Activated naive CD4-positive, alpha-beta T cell treated with anti-CD3 and anti-CD28 coated beads for 36 hours (primary cell): ENCODE measurements around the gene SPRED3. TPM values are rescaled to one million over a fixed set of nuclear protein-coding genes. Genes with fewer than 3 reads are reported as not detected.
"Not testable (repeated sequence)": the region's sequence is repeated elsewhere in the genome, so short reads cannot be mapped to it uniquely, and the experiment has no call there.

Experiments used
- CTCF ChIA-PET: fragments of 350-600 bp; sonication (Branson Sonifier 250); formaldehyde crosslinking; loops from one replicate; lab custom pipeline; 2021; ENCODE audit warnings: antibody characterized with exemption; lab: Charles Lee
- DNase-seq: peaks from one replicate; pipeline ENCODE4 v3.0.0-alpha.2; 2020
- H3K27ac Mint-ChIP-seq: one replicate; pipeline ENCODE4 v1.8.0; 2021; ENCODE audit warnings: mild to moderate bottlenecking, mixed read lengths
- H3K27me3 Mint-ChIP-seq: one replicate; pipeline ENCODE4 v1.8.0; 2021; ENCODE audit warnings: low read depth, mixed read lengths
- H3K36me3 Mint-ChIP-seq: one replicate; pipeline ENCODE4 v1.8.0; 2021; ENCODE audit warnings: low read depth, mixed read lengths
- H3K4me1 Mint-ChIP-seq: one replicate; pipeline ENCODE4 v1.8.0; 2021; ENCODE audit warnings: low read depth, mixed read lengths
- H3K4me3 Mint-ChIP-seq: one replicate; pipeline ENCODE4 v1.8.0; 2021; ENCODE audit warnings: mild to moderate bottlenecking, moderate library complexity, mixed read lengths
- H3K9me3 Mint-ChIP-seq: one replicate; pipeline ENCODE4 v1.8.0; 2021; ENCODE audit warnings: mixed read lengths
- intact Hi-C: fragments of 100-400 bp; cut with micrococcal nuclease; formaldehyde crosslinking; loops from one replicate; pipeline ENCODE4 v1.15.1; 2023
- total RNA-seq, 2 experiments: library from RNA; stranded (reverse); gene quantifications; one replicate each; pipeline ENCODE4 v1.2.3, GENCODE V29; 2021

SPRED3 gene
- total RNA-seq, 2 experiments from 2014 or later = 1.6 to 1.7 TPM

DNA sequence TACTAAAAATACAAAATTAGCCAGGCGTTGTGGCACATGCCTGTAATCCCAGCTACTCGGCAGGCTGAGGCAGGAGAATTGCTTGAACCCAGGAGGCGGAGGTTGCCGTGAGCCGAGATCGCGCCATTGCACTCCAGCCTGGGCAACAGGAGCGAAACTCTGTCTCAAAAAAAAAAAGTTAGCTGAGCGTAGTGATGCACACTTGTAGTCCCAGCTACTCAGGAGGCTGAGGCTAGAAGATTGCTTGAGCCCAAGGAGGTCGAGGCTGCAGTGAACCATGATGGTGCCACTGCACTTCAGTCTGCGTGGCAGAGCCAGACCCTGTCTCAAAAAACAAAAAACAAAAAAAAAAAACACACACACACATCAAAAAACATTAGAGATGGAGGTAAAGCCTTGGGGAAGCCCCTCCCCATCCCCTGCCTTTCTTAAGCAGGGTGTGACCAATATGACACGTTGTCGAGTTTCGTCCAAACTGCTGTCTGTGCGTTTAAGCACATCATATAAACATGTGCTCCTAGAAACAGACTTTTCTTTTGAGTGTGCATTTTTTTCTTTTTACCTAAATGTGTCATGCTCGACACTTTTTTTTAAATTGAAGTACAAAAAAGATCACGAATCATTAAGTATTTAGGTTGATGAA, 38.7 kb downstream of the SPRED3 start:
- CTCF ChIA-PET = interaction anchor here (0.6 to 2.0 kb wide), 2 partner anchors 24 to 210 kb away, joined by 3 to 6 read pairs; partner anchors contain the start of gene FAM98C
- DNase-seq = peak; percentile 83
- Mint-ChIP-seq H3K27ac (peak overlapping the region; percentile 83), H3K4me1 (peaks cover 31% of the 10 kb centered on the region)
- H3K36me3 Mint-ChIP-seq, H3K9me3 Mint-ChIP-seq, H3K27me3 Mint-ChIP-seq, H3K4me3 Mint-ChIP-seq: not testable (repeated sequence)
- intact Hi-C loops = loop anchor here (2.0 to 5.0 kb wide), 3 partner anchors 24 to 228 kb away; partner anchors contain the start of genes EIF3K, FAM98C and MAP4K1

- peak overlapping the region; percentile 14 for H3K4me3 Mint-ChIP-seq
- peak overlapping the region; percentile 87 for H3K27ac Mint-ChIP-seq
- no peaks in the 10 kb centered on the region for H3K36me3 Mint-ChIP-seq
- intact Hi-C loops = loop anchor here (5.0 kb wide), 1 partner anchor 188 kb away; the partner anchor contains the start of genes EIF3K and MAP4K1
- DNase-seq = peak; percentile 62
- H3K4me1 Mint-ChIP-seq = peaks cover 37% of the 10 kb centered on the region
- CTCF ChIA-PET = interaction anchor here (1.1 kb wide), 1 partner anchor 449 kb away, joined by 3 read pairs; no protein-coding TSS in a partner anchor
- H3K9me3 Mint-ChIP-seq = no peaks in the 10 kb centered on the region
- H3K27me3 Mint-ChIP-seq = peaks cover 8% of the 10 kb centered on the region
Observed at GRCh38 chr19:38429055-38429810, 40.7 kb downstream of the SPRED3 start.

DNA sequence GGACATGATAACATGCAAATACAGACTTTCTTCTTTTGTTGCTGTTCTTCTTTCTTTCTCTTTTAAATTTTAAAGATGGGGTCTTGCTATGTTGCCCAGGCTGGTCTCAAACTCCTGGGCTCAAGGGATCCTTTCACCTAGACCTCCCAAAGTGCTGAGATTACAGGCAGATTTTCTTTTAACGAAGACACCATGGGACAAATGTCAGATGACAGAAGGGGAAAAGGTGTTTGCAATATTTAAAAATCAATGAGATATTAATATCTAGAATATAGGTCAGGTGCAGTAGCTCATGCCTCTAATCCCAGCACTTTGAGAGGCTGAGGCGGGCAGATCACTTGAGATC, 41.3 kb downstream of the SPRED3 start:
- Mint-ChIP-seq H3K27me3 (peaks cover 10% of the 10 kb centered on the region), H3K9me3 (no peaks in the 10 kb centered on the region), H3K4me3 (no peak overlapping the region), H3K36me3 (no peaks in the 10 kb centered on the region), H3K27ac (peak overlapping the region; percentile 87), H3K4me1 (peaks cover 39% of the 10 kb centered on the region)
- CTCF ChIA-PET = no interaction called here
- intact Hi-C loops = loop anchor here (5.0 kb wide), 1 partner anchor 188 kb away; the partner anchor contains the start of genes EIF3K and MAP4K1
- no peak for DNase-seq

DNA sequence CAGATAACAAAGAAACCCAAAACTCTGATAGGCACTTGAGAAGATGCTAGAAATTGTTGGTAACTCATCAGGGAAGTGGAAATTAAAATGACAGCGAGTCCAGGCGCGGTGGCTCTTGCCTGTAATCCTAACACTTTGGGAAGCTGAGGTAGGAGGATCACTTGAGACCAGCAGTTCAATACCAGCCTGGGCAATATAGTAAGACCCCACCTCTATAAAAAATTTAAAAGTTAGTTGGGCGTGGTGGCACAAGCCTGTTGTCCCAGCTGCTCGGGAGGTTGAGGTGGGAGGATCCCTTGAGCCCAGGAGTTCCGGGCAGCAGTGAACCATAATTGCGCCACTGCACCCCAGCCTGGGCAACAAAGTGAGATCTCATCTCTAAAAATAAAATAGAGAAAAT, 42.4 kb downstream of the SPRED3 start:
- CTCF ChIA-PET = no interaction called here
- Mint-ChIP-seq H3K27me3 (peaks cover 13% of the 10 kb centered on the region), H3K4me1 (peaks cover 36% of the 10 kb centered on the region), H3K27ac (no peak overlapping the region), H3K4me3 (no peak overlapping the region), H3K36me3 (no peaks in the 10 kb centered on the region), H3K9me3 (no peaks in the 10 kb centered on the region)
- intact Hi-C loops = no loop called here
- DNase-seq = no peak

- H3K27ac Mint-ChIP-seq = no peak within 1 kb of the TSS
Observed at GRCh38 chr19:38433268-38433733, 44.8 kb downstream of the SPRED3 start, which contains the start of gene RYR1. Gene RYR1 (plus strand): TSS chr19:38433691. CDS start chr19:38433830, 139 bp downstream.

GRCh38 chr19:38434549-38435051, 46.1 kb downstream of the SPRED3 start:
- Mint-ChIP-seq H3K4me1 (peaks cover 10% of the 10 kb centered on the region), H3K27ac (no peak overlapping the region), H3K27me3 (peaks cover 25% of the 10 kb centered on the region), H3K36me3 (no peaks in the 10 kb centered on the region), H3K9me3 (no peaks in the 10 kb centered on the region), H3K4me3 (no peak overlapping the region)
- CTCF ChIA-PET = no interaction called here
- intact Hi-C loops = no loop called here
- DNase-seq = no peak

More at GRCh38 chr19:38433268-38433733, 44.8 kb downstream of the SPRED3 start, which contains the start of gene RYR1:
- Mint-ChIP-seq H3K4me1 (peaks cover 19% of the 10 kb centered on the region), H3K9me3 (no peaks in the 10 kb centered on the region), H3K36me3 (no peaks in the 10 kb centered on the region), H3K27me3 (peaks cover 25% of the 10 kb centered on the region), H3K4me3 (peak within 1 kb of the TSS; percentile 30)
- intact Hi-C loops = no loop called here
- CTCF ChIA-PET = no interaction called here
- peak; percentile 56 for DNase-seq

GRCh38 chr19:38437295-38437694, 48.8 kb downstream of the SPRED3 start:
- H3K36me3 Mint-ChIP-seq = no peaks in the 10 kb centered on the region
- no peak for DNase-seq
- peaks cover 30% of the 10 kb centered on the region for H3K27me3 Mint-ChIP-seq
- no peak overlapping the region for H3K27ac Mint-ChIP-seq
- H3K4me3 Mint-ChIP-seq = no peak overlapping the region
- no peaks in the 10 kb centered on the region for H3K9me3 Mint-ChIP-seq
- intact Hi-C loops = no loop called here
- H3K4me1 Mint-ChIP-seq = peaks cover 8% of the 10 kb centered on the region
- CTCF ChIA-PET = interaction anchor here (0.6 kb wide), 1 partner anchor 35 kb away, joined by 3 read pairs; the partner anchor contains the start of gene FAM98C

GRCh38 chr19:38437917-38438316, 49.4 kb downstream of the SPRED3 start:
- CTCF ChIA-PET = no interaction called here
- H3K4me1 Mint-ChIP-seq = peaks cover 8% of the 10 kb centered on the region
- intact Hi-C loops = no loop called here
- peaks cover 30% of the 10 kb centered on the region for H3K27me3 Mint-ChIP-seq
- no peaks in the 10 kb centered on the region for H3K36me3 Mint-ChIP-seq
- H3K4me3 Mint-ChIP-seq = no peak overlapping the region
- DNase-seq = no peak
- H3K9me3 Mint-ChIP-seq = no peaks in the 10 kb centered on the region
- H3K27ac Mint-ChIP-seq = no peak overlapping the region

DNA sequence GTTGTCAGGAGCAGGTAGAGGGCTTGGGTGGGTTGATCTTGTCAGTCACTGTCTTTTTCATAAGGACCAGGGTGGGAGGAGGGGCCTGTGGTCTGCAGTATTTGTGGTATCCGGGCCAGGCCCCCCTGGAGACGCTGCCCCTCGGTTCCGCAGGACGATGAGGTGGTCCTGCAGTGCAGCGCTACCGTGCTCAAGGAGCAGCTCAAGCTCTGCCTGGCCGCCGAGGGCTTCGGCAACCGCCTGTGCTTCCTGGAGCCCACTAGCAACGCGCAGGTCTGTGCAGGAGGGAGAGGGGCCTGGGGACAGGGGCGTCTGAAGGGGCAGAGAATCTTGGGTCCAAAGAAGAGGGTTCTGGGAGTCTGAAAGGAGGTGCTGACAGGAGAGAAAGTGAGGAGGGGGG, 52.1 kb downstream of the SPRED3 start:
- H3K4me1 Mint-ChIP-seq = no peaks in the 10 kb centered on the region
- H3K4me3 Mint-ChIP-seq = no peak overlapping the region
- H3K9me3 Mint-ChIP-seq = no peaks in the 10 kb centered on the region
- DNase-seq = no peak
- no peak overlapping the region for H3K27ac Mint-ChIP-seq
- H3K36me3 Mint-ChIP-seq = no peaks in the 10 kb centered on the region
- intact Hi-C loops = no loop called here
- CTCF ChIA-PET = interaction anchor here (1.5 kb wide), 1 partner anchor 38 kb away, joined by 5 read pairs; the partner anchor contains the start of gene FAM98C
- peaks cover 17% of the 10 kb centered on the region for H3K27me3 Mint-ChIP-seq

GRCh38 chr19:38441657-38442348, 53.3 kb downstream of the SPRED3 start:
- H3K4me1 Mint-ChIP-seq = no peaks in the 10 kb centered on the region
- CTCF ChIA-PET = no interaction called here
- H3K27me3 Mint-ChIP-seq = peaks cover 15% of the 10 kb centered on the region
- no peaks in the 10 kb centered on the region for H3K9me3 Mint-ChIP-seq
- no peaks in the 10 kb centered on the region for H3K36me3 Mint-ChIP-seq
- intact Hi-C loops = loop anchor here (1.0 kb wide), 1 partner anchor 40 kb away; no protein-coding TSS in a partner anchor
- no peak overlapping the region for H3K4me3 Mint-ChIP-seq
- peak; percentile 32 for DNase-seq
- no peak overlapping the region for H3K27ac Mint-ChIP-seq

GRCh38 chr19:38442736-38443135, 54.2 kb downstream of the SPRED3 start:
- intact Hi-C loops = no loop called here
- Mint-ChIP-seq H3K27me3 (peaks cover 10% of the 10 kb centered on the region), H3K4me3 (no peak overlapping the region), H3K4me1 (no peaks in the 10 kb centered on the region), H3K9me3 (no peaks in the 10 kb centered on the region), H3K27ac (no peak overlapping the region), H3K36me3 (no peaks in the 10 kb centered on the region)
- no peak for DNase-seq
- CTCF ChIA-PET = no interaction called here
